Smooth muscle cell of the brain vasculature (primary cell): Measurements from ENCODE around the gene GSTM3.

ENCODE experiments used
- DNase-seq: peaks from one replicate; pipeline ENCODE4 v3.0.0-alpha.2; 2012; ENCODE audit warnings: low read depth, low spot score

Gene GSTM3

DNA sequence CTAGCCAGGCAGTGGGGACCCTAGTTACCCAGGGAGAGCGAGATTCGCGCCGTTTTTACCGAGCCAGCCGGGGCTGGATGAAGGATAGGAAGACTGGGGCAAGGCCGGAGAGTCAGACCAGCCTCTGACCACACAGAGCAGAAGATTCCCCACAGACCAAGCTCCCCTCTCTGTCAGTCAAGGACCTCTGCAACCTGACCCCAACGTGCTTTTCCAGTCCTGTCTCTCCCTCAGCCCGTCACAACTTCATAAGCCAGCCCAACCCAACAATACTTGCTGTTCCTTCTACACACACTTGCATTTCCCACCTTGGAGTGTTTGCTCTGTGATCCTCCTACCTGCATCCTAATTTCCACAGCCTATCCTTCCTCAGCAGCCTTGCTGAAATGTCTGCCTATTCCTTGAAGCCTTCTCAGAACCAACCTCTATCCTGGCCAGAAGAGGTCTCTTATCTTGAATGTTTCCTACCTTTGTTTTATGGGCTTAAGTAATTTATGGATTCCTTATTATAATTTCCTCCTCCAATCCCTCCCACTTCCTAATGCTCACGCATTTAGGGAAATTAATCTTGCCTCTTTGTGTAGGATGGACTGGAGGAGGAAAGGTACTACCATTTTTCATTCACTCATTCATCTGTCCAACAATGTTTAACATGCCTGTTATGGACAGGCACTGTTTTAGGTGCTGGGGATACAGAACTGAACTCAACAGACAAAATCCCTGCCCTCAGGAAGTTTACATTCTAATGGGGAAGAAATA, at the start of gene GSTM3:
TSS of gene GSTM3 (minus strand) at position 424 of the 759 bp plus-strand sequence. CDS start 751 bp downstream, outside the sequence.
- DNase-seq, result no peak

GRCh38 chr1:109790329-109790728, 49.5 kb upstream of the GSTM3 start:
- no peak for DNase-seq

- no peak for DNase-seq
Measured at GRCh38 chr1:109789551-109790180, 48.8 kb upstream of the GSTM3 start.

DNA sequence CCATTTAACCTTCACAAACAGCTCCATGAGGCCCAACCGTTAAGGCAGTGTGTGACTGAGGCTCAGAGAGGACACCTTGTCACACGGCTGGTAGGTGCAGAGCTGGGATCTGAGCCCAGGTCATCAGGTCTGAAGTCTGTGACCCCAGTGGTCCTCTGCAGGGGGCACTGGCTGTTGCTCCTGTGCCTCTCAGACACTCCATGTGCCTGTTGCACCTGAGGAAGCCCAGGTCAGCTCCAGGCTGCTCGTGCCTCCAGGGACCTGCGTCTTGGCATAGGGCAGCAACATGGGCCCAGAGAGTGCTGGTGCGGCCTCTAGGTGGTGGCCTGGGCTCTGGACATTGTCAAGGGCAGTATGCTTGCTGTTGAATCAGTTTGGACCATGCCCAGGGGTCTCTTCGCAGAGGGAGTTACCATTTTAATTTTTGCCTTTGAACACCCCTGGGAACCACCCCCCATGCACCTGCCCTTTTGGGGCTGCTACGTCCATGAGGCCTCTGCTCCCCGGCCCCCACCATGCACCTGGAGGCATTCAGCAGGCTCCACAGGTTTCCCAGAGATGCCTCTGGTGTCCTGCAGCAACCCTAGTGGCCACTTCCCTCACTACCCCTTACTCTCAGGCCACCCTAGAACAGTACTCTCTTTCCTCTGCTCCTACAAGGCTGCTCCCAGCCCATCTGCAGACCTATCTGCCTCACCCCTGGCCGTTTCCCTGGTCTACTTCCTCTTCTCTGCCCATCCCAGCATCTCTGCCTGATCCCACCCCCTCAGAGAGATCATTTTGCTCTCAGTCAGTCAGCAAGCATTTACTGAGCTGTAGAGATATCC, 48.1 kb upstream of the GSTM3 start:
- no peak for DNase-seq

GRCh38 chr1:109787845-109788601, 47.2 kb upstream of the GSTM3 start:
- no peak for DNase-seq

GRCh38 chr1:109787211-109787844, 46.5 kb upstream of the GSTM3 start:
- DNase-seq, result no peak

DNA sequence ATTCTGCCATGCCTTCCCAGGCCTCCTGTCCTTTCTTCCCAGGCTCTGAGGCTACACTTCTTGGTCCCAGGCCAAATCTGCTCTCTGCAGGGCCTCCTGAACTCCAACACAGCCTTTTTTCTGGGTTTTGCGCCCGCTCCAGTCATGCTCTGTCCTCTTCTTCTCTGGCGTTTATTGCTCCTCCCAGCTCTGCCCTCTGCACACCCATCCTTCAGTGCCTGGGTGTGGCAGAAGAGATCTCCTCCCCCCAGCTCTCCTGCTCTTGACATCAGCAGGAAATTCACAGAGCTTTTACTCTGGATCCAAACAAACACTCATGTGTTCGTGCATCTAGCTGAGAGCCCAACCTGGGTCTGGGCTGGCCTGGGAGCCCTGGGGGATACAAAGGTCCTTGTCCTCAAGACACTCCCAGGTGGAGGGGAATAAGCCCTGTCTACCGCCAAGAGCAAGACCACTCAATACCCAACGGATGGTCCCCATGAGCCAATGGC, 45.7 kb upstream of the GSTM3 start:
- peak; percentile 76 for DNase-seq

DNA sequence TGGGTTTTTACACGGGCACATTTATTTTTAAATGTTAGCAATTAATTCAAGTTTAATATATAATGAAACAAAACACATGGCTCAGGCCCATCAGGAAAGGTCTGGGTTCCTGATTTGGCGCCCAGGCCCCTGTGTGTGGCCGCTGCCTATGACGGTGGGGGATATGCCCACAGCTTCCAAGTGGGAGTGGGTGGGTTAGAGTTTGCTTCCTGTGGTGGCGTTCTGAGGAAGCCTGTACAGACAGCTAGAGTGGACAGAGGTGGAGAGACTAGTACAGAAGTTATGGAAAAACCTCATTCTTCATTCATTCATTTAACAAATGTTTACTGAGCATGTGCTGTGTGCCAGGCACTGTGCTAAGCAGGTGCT, 45.3 kb upstream of the GSTM3 start:
- DNase-seq, result no peak

- DNase-seq, result no peak
Measured at GRCh38 chr1:109785446-109786111, 44.7 kb upstream of the GSTM3 start.

GRCh38 chr1:109784551-109785252, 43.9 kb upstream of the GSTM3 start:
- DNase-seq, result peak; percentile 72

DNA sequence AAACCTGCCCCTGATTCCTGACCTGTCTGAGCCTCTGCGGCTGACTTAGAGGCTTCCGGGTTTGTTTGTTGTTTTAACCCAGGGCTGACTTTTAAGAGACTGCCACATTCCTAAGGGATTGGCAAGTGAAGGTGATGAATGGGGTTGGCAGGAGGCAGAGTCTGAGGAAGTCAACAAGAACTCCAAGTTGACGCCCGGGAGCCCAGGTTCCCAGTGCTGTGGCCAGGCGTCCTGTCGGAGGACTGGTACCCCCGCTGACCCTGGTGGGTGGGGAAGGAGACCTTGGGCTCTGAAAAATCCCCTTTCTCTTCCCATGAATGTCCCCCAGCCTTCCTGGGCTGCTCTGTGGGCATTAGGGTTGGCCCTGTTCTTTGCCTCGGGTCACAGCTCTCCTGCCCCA, 42.6 kb upstream of the GSTM3 start:
- DNase-seq, result no peak

- no peak for DNase-seq
Measured at GRCh38 chr1:109782927-109783326, 42.1 kb upstream of the GSTM3 start.

GRCh38 chr1:109782514-109782913, 41.7 kb upstream of the GSTM3 start:
- no peak for DNase-seq

- no peak for DNase-seq
Measured at GRCh38 chr1:109781806-109782205, 41.0 kb upstream of the GSTM3 start.

DNA sequence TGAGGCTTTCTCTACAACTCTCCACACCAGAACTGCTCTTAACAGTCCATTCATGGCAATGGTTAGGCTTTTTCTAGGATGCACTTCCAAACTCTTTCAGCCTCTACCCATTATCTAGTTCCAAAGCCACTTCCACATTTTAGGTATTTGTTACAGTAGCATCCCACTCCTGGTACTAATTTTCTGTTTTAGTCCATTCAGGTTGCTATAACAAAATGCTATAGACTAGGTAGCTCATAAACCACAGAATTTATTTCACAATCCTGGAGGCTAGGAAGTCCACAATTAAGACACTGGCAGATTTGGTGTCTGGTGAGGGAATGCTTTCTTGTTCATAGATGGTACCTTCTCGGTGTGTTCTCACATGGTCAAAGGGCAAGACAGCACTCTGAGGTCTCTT, 40.1 kb upstream of the GSTM3 start:
- DNase-seq, result no peak

- DNase-seq, result no peak
Measured at GRCh38 chr1:109777980-109778625, 37.3 kb upstream of the GSTM3 start.

GRCh38 chr1:109777436-109777835, 36.6 kb upstream of the GSTM3 start:
- no peak for DNase-seq

- peak; percentile 70 for DNase-seq
Measured at GRCh38 chr1:109776911-109777310, 36.1 kb upstream of the GSTM3 start.

DNA sequence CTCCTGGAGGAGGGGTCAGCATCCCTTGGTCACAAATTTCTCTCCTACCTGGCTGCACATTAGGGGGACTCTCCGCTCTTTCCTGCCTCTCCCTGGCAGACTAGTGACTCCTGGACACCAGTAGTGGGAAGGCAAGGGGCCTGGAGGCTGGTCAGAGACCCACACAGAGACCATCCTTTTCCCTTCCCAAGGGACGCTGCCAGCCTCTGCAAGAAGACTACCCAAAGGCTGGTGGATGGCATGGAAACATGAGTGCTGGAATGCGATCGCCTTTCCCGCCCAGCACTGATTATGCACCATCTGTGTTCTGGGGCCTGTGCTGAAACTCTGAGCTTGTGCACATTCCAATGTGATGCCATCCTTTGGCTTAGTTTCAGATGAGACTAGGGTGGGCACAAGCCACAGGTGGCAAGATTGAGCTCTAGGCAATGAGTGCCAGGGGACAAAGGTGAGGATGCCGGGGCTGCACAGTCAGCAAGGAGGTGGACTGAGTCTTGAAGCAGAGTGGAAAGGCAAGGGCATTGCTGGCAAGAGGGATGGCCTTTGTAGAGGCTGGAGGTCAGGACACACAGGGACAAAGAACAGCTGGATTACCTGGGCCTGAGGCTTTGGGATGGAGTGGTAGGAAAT, 35.5 kb upstream of the GSTM3 start:
- no peak for DNase-seq
